Esophagus (tissue), 2 donors: ENCODE data around the gene FCHSD2. TPM values are rescaled to one million over a fixed set of nuclear protein-coding genes. Genes with fewer than 3 reads are reported as not detected.
A peak's percentile ranks its signal among the peaks of the same experiment; 100 is the strongest.
"Not testable (repeated sequence)": the region's sequence is repeated elsewhere in the genome, so short reads cannot be mapped to it uniquely, and the experiment has no call there.

Source experiments
- H3K27ac ChIP-seq, 2 donors: one replicate each; pipeline ENCODE4 v1.5.1; 2013; ENCODE audit warnings: low read depth in 2 of 2, mild to moderate bottlenecking in 2 of 2, inconsistent platforms in 1 of 2, low read length in 1 of 2, moderate library complexity in 1 of 2
- H3K27me3 ChIP-seq, 2 donors: one replicate each; pipeline ENCODE4 v1.6.1; 2013; ENCODE audit warnings: low read length in 2 of 2, control low read depth in 1 of 2, mild to moderate bottlenecking in 1 of 2; ENCODE audit not compliant: insufficient read depth in 2 of 2, control insufficient read depth in 1 of 2
- H3K36me3 ChIP-seq, 2 donors: one replicate each; pipeline ENCODE4 v1.6.1; 2013; ENCODE audit warnings: low read length in 1 of 2; ENCODE audit not compliant: control insufficient read depth in 2 of 2, insufficient read depth in 2 of 2
- H3K4me1 ChIP-seq, 2 donors: one replicate each; pipeline ENCODE4 v1.6.1; 2013; ENCODE audit warnings: low read length in 1 of 2; ENCODE audit not compliant: control insufficient read depth in 2 of 2, insufficient read depth in 2 of 2
- H3K4me3 ChIP-seq, 2 donors: one replicate each; pipeline ENCODE4 v1.5.1; 2013; ENCODE audit warnings: low read length in 2 of 2, mild to moderate bottlenecking in 2 of 2, low read depth in 1 of 2, moderate library complexity in 1 of 2
- H3K9me3 ChIP-seq, 2 donors: one replicate each; pipeline ENCODE4 v1.6.1; 2013; ENCODE audit warnings: mild to moderate bottlenecking in 2 of 2, low read depth in 1 of 2, low read length in 1 of 2, moderate library complexity in 1 of 2; ENCODE audit not compliant: control insufficient read depth in 2 of 2, insufficient read depth in 1 of 2
- WGBS, 2 donors: extraction: QIAGEN DNeasy Blood & Tissue Kit; methylation state at CpG; one replicate each; pipeline ENCODE4 v1.1.7; 2013; 5-methylcytosine and 5-hydroxymethylcytosine counted together
- polyA plus RNA-seq, 2 donors: library from polyadenylated mRNA; stranded (reverse); fragments of 200-250 nt; gene quantifications; one replicate each; pipeline ENCODE4 v1.2.3, GENCODE V29; 2013
- donor health status: healthy with polysubstance abuse.
- donor health status: Bipolar disorder and iron deficiency.

FCHSD2 gene
- polyA plus RNA-seq, 2 donors = 3.7 to 4.7 TPM

GRCh38 chr11:73141031-73141308 is 1.1 kb downstream of the FCHSD2 start:
- no peaks in the 10 kb centered on the region for H3K9me3 ChIP-seq
- H3K4me3 ChIP-seq = peak overlapping the region; percentile 88 to 98
- no peaks in the 10 kb centered on the region for H3K27me3 ChIP-seq
- H3K36me3 ChIP-seq = no peaks in the 10 kb centered on the region
- 0 to 2% methylated on average over 17 of the region's 17 CpGs for WGBS, 2 donors
- H3K4me1 ChIP-seq = peaks cover 0 to 6% of the 10 kb centered on the region in 2 donors
- H3K27ac ChIP-seq = peak overlapping the region; percentile 80 to 93

DNA sequence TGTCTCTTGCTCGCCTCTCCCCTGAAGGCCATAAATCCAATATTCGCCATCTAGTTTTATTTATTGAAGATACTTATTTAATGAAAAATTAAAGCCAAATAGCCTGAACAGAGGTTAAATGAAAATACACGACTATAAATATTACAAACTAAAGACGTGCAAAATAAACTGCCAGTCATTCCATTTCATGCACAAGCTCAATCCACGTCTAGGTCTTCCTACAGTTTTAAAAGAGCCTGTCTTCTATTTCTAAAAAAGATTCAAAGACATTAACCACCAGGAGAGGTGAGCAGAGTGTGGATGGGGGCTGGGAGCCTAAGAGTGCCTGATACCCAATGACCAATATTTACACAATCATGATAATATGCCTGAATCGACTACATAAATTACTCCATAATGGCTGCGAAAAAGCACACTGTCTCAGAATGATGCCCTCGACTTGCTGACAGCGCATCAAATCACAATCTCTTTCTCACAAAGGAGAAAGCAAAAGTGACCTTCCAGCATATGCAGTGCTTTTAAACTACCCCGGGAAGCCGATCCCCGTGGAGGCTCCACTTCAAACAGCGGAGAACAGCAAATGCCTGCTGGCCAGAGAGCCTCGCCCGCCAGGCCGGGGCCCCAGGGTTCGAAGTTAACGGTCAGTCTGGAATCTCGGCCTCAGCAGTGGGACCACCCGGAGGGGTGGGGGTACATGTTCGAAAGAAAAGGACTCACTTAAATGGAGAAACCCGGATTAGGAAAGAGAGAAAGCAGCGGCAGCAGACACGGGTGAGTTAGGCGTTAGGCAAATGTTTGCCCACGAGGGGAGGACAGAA is 1.7 kb downstream of the FCHSD2 start:
- no peaks in the 10 kb centered on the region for H3K36me3 ChIP-seq
- 11% methylated on average over 26 of the region's 26 CpGs for WGBS, 2 donors
- H3K4me1 ChIP-seq = peaks cover 0 to 6% of the 10 kb centered on the region in 2 donors
- H3K4me3 ChIP-seq = peak overlapping the region; percentile 88 to 98
- peak overlapping the region; percentile 62 to 80 for H3K27ac ChIP-seq
- H3K9me3 ChIP-seq = no peaks in the 10 kb centered on the region
- no peaks in the 10 kb centered on the region for H3K27me3 ChIP-seq

DNA sequence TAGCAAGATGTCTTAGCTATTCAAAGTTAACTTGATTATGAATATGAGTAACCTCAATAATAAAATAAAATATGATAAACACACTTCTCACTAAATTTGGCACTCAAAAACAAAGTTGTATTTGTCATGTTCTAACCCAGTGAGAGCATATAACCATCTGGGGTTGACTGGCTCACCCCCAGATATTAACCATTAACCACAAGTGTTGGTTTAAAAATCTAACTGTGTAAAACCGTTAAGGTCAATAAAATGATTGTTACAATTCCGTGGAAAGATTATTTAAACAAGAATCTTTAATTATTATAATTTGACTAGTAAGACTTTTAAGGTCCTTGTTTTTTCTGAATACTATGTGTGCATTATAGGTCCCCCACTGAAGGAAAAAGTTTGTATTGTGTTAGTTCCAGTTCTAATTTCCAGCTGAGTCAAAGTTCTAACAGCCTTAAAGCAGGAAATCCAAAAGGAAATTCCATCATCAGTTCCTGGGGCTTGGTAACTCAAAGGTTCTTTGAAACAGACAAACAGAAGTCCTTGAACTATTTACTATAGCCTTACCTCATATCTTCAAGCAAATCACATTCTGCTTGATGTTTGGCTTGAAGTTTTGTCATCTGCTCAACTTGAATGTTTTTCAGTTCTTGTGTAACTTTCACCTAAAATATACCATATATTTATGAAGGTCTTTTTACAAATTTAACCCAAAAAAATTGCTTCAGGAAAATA is 2.5 kb downstream of the FCHSD2 start:
- Histone ChIP-seq H3K4me1 (peaks cover 0 to 6% of the 10 kb centered on the region in 2 donors), H3K27ac (no peak overlapping the region), H3K36me3 (no peaks in the 10 kb centered on the region), H3K9me3 (no peaks in the 10 kb centered on the region), H3K27me3 (no peaks in the 10 kb centered on the region), H3K4me3 (no peak overlapping the region)
- 39 to 48% methylated on average over 2 of the region's 2 CpGs for WGBS, 2 donors

DNA sequence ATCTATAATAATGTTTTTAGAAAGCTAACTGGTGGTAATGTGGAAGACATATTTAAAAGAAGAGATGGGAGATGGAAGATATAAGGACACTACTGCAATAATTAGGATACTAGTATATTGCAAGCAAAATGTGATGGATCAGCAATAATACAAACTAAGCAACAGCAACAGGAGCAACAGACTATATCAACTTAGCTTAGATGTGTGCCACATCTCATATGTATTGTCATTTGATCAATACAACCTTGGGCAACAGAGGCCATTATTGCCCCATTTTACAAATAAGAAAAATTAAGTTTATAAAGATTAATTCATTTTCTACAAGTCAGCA is 4.2 kb downstream of the FCHSD2 start:
- Histone ChIP-seq H3K27me3 (no peaks in the 10 kb centered on the region), H3K36me3 (no peaks in the 10 kb centered on the region), H3K9me3 (no peaks in the 10 kb centered on the region), H3K4me3 (no peak overlapping the region), H3K4me1 (peaks cover 0 to 3% of the 10 kb centered on the region in 2 donors), H3K27ac (no peak overlapping the region)

GRCh38 chr11:73137262-73137943 is 4.7 kb downstream of the FCHSD2 start:
- no peaks in the 10 kb centered on the region for H3K36me3 ChIP-seq
- 73 to 79% methylated on average over 5 of the region's 5 CpGs for WGBS, 2 donors
- peaks cover 0 to 3% of the 10 kb centered on the region in 2 donors for H3K4me1 ChIP-seq
- H3K27ac ChIP-seq = no peak overlapping the region
- H3K9me3 ChIP-seq = no peaks in the 10 kb centered on the region
- H3K27me3 ChIP-seq = no peaks in the 10 kb centered on the region
- H3K4me3 ChIP-seq = no peak overlapping the region

- H3K9me3 ChIP-seq, H3K4me1 ChIP-seq, H3K27me3 ChIP-seq, H3K36me3 ChIP-seq, H3K27ac ChIP-seq, H3K4me3 ChIP-seq: not testable (repeated sequence)
- 76 to 81% methylated on average over 8 of the region's 8 CpGs for WGBS, 2 donors
Observed at GRCh38 chr11:73136722-73137121, 5.4 kb downstream of the FCHSD2 start.

DNA sequence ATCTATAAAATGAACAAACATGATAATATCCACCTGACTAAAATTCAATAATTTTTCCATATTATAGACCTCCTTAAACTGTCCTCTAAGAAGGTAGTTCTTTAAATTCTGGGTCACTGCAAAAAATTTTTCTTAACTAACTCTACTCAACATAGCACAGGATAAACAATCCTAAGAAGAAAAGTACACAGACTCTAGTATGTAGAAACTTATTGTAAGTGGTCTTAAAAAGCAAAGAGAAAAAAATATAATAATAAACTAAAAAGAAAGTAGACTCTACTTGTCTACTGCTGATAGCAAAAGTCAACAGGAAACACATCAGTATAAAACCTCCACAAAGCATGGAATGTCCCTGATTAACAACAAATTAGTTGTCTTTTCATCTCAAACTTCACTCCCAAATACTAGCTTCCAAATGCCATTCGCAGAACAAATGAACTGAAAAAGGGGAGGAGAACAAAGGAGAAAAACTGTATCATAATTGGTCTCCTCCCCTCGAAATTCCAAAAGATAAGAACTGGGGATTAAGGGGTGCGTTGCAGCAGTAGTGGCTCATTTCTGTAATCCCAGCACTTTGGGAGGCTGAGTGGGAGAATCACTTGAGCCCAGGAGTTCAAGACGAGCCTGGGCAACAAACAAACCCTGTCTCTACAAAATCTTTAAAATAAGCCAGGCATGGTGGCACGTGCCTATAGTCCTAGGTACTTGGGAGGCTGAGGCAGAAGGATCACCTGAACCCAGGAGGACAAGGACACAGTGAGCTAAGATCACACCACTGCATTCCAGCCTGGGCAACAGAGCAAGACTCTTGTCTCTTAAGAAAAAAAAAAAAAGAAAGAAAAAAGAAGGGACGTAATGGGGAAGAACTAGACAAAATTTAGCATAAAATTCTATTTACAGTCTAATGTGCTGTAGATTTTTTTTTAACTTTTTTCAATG is 6.5 kb downstream of the FCHSD2 start:
- Histone ChIP-seq H3K36me3 (no peaks in the 10 kb centered on the region), H3K4me3 (no peak overlapping the region), H3K9me3 (no peaks in the 10 kb centered on the region), H3K27me3 (no peaks in the 10 kb centered on the region), H3K4me1 (no peaks in the 10 kb centered on the region), H3K27ac (no peak overlapping the region)
- WGBS, 2 donors = 76% methylated on average over 6 of the region's 6 CpGs

GRCh38 chr11:73132349-73132748 is 9.8 kb downstream of the FCHSD2 start:
- not testable (repeated sequence) for H3K27me3 ChIP-seq, H3K27ac ChIP-seq, H3K36me3 ChIP-seq, H3K9me3 ChIP-seq, H3K4me3 ChIP-seq, H3K4me1 ChIP-seq
- 80 to 84% methylated on average over 2 of the region's 2 CpGs for WGBS, 2 donors

- H3K4me1 ChIP-seq = no peaks in the 10 kb centered on the region
- H3K36me3 ChIP-seq = peaks cover 2 to 3% of the 10 kb centered on the region in 2 donors
- WGBS, 2 donors = 92 to 96% methylated on average over 1 of the region's 1 CpG
- no peaks in the 10 kb centered on the region for H3K27me3 ChIP-seq
- no peak overlapping the region for H3K27ac ChIP-seq
- H3K4me3 ChIP-seq = no peak overlapping the region
- H3K9me3 ChIP-seq = no peaks in the 10 kb centered on the region
Observed at GRCh38 chr11:73130181-73130580, 11.9 kb downstream of the FCHSD2 start.
